Right lung (tissue), 5 donors: Measurements from ENCODE around the gene SNX8. TPM values are rescaled to one million over a fixed set of nuclear protein-coding genes. Genes with fewer than 3 reads are reported as not detected.

ENCODE experiments used
- DNase-seq, 2 donors: peaks; one replicate each; pipeline ENCODE4 v3.0.0-alpha.2; 2013
- polyA plus RNA-seq, 5 donors: library from polyadenylated mRNA; unstranded; fragments of 120-200 nt; gene quantifications; one replicate each; pipeline versions ENCODE4 v1.2.1 to v1.2.3, GENCODE V29; 2013; ENCODE audit warnings: inconsistent platforms in 1 of 5, low replicate concordance in 1 of 5; ENCODE audit not compliant: insufficient read length in 5 of 5, insufficient read depth in 1 of 5

SNX8 gene
- polyA plus RNA-seq, 5 donors: 22.2 to 33.7 (median 24.6) TPM

GRCh38 chr7:2209146-2209960, 104.9 kb downstream of the SNX8 start:
- DNase-seq: peak; percentile 42 to 71

DNA sequence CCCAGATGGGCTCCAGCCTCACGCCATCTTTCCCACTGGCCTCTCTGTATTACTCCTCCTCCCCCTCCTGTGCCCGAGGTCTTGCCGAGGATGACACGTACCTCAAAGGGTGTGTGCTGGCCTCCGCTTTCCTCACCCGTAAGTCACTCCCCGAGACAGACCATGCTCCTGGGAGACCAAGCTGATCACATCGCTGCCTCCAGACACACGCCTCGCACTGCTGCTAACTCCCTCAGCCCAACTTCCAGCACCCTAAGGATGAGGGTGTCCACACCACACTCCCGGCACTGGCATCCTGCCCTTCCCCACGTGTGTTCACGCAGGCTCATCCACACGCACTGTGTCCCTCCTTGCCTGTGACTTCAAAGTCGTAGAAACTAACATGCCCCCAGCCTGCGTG, 105.5 kb downstream of the SNX8 start:
- no peak for DNase-seq

GRCh38 chr7:2205036-2205780, 109.0 kb downstream of the SNX8 start:
- no peak for DNase-seq

- DNase-seq: no peak
Observed at GRCh38 chr7:2204446-2204845, 109.8 kb downstream of the SNX8 start.

GRCh38 chr7:2203766-2204300, 110.4 kb downstream of the SNX8 start:
- no peak for DNase-seq

GRCh38 chr7:2202901-2203765, 111.1 kb downstream of the SNX8 start:
- DNase-seq: peak; percentile 24 to 27

- no peak for DNase-seq
Observed at GRCh38 chr7:2202361-2202761, 111.9 kb downstream of the SNX8 start.

Other genes starting within 250 kb of the SNX8 start
- gene MAD1L1, start 81.5 kb downstream of the SNX8 start, polyA plus RNA-seq: 10 to 100 TPM; 15.5 to 26.8 (median 23.1) TPM
- gene MRM2, start 72.2 kb downstream of the SNX8 start, polyA plus RNA-seq: 10 to 100 TPM; 24.4 to 33.4 (median 31.0) TPM
- 10 to 100 TPM; 17.9 to 27.1 (median 19.5) TPM for gene NUDT1, start 72.2 kb downstream of the SNX8 start, polyA plus RNA-seq
- gene EIF3B, start 40.4 kb upstream of the SNX8 start, polyA plus RNA-seq: 100 to 1,000 TPM; 132 to 155 (median 144) TPM
- gene CHST12, start 89.2 kb upstream of the SNX8 start, polyA plus RNA-seq: 10 to 100 TPM in 4 of 5 donors, 1 to 10 TPM in 1; 9.9 to 22.2 (median 13.7) TPM
- under 1 TPM in 1 of 5 donors, not detected in 4; 0.37 TPM for gene GRIFIN, start 162.0 kb upstream of the SNX8 start, polyA plus RNA-seq
- 10 to 100 TPM in 1 of 5 donors, 1 to 10 TPM in 4; 6.2 to 13.6 (median 9.3) TPM for gene LFNG, start 205.3 kb upstream of the SNX8 start, polyA plus RNA-seq
- gene BRAT1, start 241.1 kb upstream of the SNX8 start, polyA plus RNA-seq: 10 to 100 TPM; 22.8 to 44.9 (median 29.2) TPM
- gene IQCE, start 244.5 kb upstream of the SNX8 start, polyA plus RNA-seq: 10 to 100 TPM; 16.8 to 21.0 (median 17.0) TPM